ENCODE measurements around the gene MYD88.
A peak's percentile ranks its signal among the peaks of the same experiment; 100 is the strongest.

MYD88 gene

GRCh38 chr3:38138349-38139190 is at the start of gene MYD88:
TSS of gene MYD88 (plus strand) at chr3:38138661. CDS start at chr3:38138701, 40 bp downstream.
- Mint-ChIP-seq H3K4me1 (peaks cover 65% of the 10 kb centered on the region), H3K27me3 (no peaks in the 10 kb centered on the region), H3K4me3 (peak within 1 kb of the TSS; percentile 89), H3K27ac (peak within 1 kb of the TSS; percentile 93), H3K9me3 (no peaks in the 10 kb centered on the region), H3K36me3 (peaks cover 6% of the 10 kb centered on the region)

GRCh38 chr3:38089163-38089562 is 49.3 kb upstream of the MYD88 start:
- Mint-ChIP-seq H3K9me3 (peaks cover 4% of the 10 kb centered on the region), H3K27ac (no peak overlapping the region), H3K4me1 (no peaks in the 10 kb centered on the region), H3K27me3 (no peaks in the 10 kb centered on the region), H3K4me3 (no peak overlapping the region), H3K36me3 (peaks cover 4% of the 10 kb centered on the region)

GRCh38 chr3:38090453-38090852 is 48.0 kb upstream of the MYD88 start:
- Mint-ChIP-seq H3K36me3 (no peaks in the 10 kb centered on the region), H3K9me3 (no peaks in the 10 kb centered on the region), H3K27me3 (no peaks in the 10 kb centered on the region), H3K4me3 (no peak overlapping the region), H3K27ac (no peak overlapping the region), H3K4me1 (no peaks in the 10 kb centered on the region)

GRCh38 chr3:38094999-38095398 is 43.5 kb upstream of the MYD88 start:
- H3K36me3 Mint-ChIP-seq: no peaks in the 10 kb centered on the region
- no peak overlapping the region for H3K4me3 Mint-ChIP-seq
- H3K4me1 Mint-ChIP-seq: no peaks in the 10 kb centered on the region
- H3K9me3 Mint-ChIP-seq: no peaks in the 10 kb centered on the region
- no peak overlapping the region for H3K27ac Mint-ChIP-seq
- H3K27me3 Mint-ChIP-seq: no peaks in the 10 kb centered on the region

GRCh38 chr3:38095669-38096483 is 42.6 kb upstream of the MYD88 start:
- Mint-ChIP-seq H3K4me3 (no peak overlapping the region), H3K27me3 (no peaks in the 10 kb centered on the region), H3K4me1 (no peaks in the 10 kb centered on the region), H3K9me3 (no peaks in the 10 kb centered on the region), H3K36me3 (no peaks in the 10 kb centered on the region), H3K27ac (no peak overlapping the region)

GRCh38 chr3:38097446-38098375 is 40.8 kb upstream of the MYD88 start:
- Mint-ChIP-seq H3K4me1 (no peaks in the 10 kb centered on the region), H3K27ac (no peak overlapping the region), H3K36me3 (no peaks in the 10 kb centered on the region), H3K4me3 (no peak overlapping the region), H3K9me3 (no peaks in the 10 kb centered on the region), H3K27me3 (no peaks in the 10 kb centered on the region)

GRCh38 chr3:38098376-38098723 is 40.1 kb upstream of the MYD88 start:
- Mint-ChIP-seq H3K4me1 (no peaks in the 10 kb centered on the region), H3K27ac (no peak overlapping the region), H3K36me3 (no peaks in the 10 kb centered on the region), H3K4me3 (no peak overlapping the region), H3K27me3 (no peaks in the 10 kb centered on the region), H3K9me3 (no peaks in the 10 kb centered on the region)

GRCh38 chr3:38099518-38099917 is 38.9 kb upstream of the MYD88 start:
- H3K36me3 Mint-ChIP-seq: no peaks in the 10 kb centered on the region
- H3K27me3 Mint-ChIP-seq: no peaks in the 10 kb centered on the region
- no peak overlapping the region for H3K4me3 Mint-ChIP-seq
- peaks cover under 1% of the 10 kb centered on the region for H3K9me3 Mint-ChIP-seq
- no peaks in the 10 kb centered on the region for H3K4me1 Mint-ChIP-seq
- H3K27ac Mint-ChIP-seq: no peak overlapping the region

GRCh38 chr3:38100498-38100897 is 38.0 kb upstream of the MYD88 start:
- no peak overlapping the region for H3K27ac Mint-ChIP-seq
- H3K4me1 Mint-ChIP-seq: no peaks in the 10 kb centered on the region
- H3K4me3 Mint-ChIP-seq: no peak overlapping the region
- peaks cover 10% of the 10 kb centered on the region for H3K9me3 Mint-ChIP-seq
- peaks cover 2% of the 10 kb centered on the region for H3K36me3 Mint-ChIP-seq
- no peaks in the 10 kb centered on the region for H3K27me3 Mint-ChIP-seq

GRCh38 chr3:38101811-38102443 is 36.5 kb upstream of the MYD88 start:
- H3K4me3 Mint-ChIP-seq: no peak overlapping the region
- H3K27ac Mint-ChIP-seq: no peak overlapping the region
- peaks cover 15% of the 10 kb centered on the region for H3K9me3 Mint-ChIP-seq
- no peaks in the 10 kb centered on the region for H3K4me1 Mint-ChIP-seq
- H3K27me3 Mint-ChIP-seq: no peaks in the 10 kb centered on the region
- peaks cover 5% of the 10 kb centered on the region for H3K36me3 Mint-ChIP-seq

- H3K4me3 Mint-ChIP-seq: no peak overlapping the region
- peaks cover 15% of the 10 kb centered on the region for H3K9me3 Mint-ChIP-seq
- no peaks in the 10 kb centered on the region for H3K4me1 Mint-ChIP-seq
- H3K27ac Mint-ChIP-seq: no peak overlapping the region
- peaks cover 5% of the 10 kb centered on the region for H3K36me3 Mint-ChIP-seq
- H3K27me3 Mint-ChIP-seq: no peaks in the 10 kb centered on the region
Observed at GRCh38 chr3:38102444-38102814, 36.0 kb upstream of the MYD88 start.

- no peak overlapping the region for H3K4me3 Mint-ChIP-seq
Observed at GRCh38 chr3:38105525-38105924, 32.9 kb upstream of the MYD88 start.

GRCh38 chr3:38107911-38108648 is 30.4 kb upstream of the MYD88 start:
- H3K4me3 Mint-ChIP-seq: no peak overlapping the region
- no peaks in the 10 kb centered on the region for H3K4me1 Mint-ChIP-seq
- H3K9me3 Mint-ChIP-seq: peaks cover 15% of the 10 kb centered on the region
- no peaks in the 10 kb centered on the region for H3K27me3 Mint-ChIP-seq
- no peak overlapping the region for H3K27ac Mint-ChIP-seq
- peaks cover 7% of the 10 kb centered on the region for H3K36me3 Mint-ChIP-seq

More at GRCh38 chr3:38105525-38105924, 32.9 kb upstream of the MYD88 start:
- Mint-ChIP-seq H3K9me3 (peaks cover 15% of the 10 kb centered on the region), H3K27me3 (no peaks in the 10 kb centered on the region), H3K36me3 (peaks cover 7% of the 10 kb centered on the region), H3K27ac (no peak overlapping the region), H3K4me1 (no peaks in the 10 kb centered on the region)
